T-helper 2 cell treated with Interferon-gamma antibody and Interleukin-4, amounts not matched to agents 100 ng/mL and 5 ng/mL, for 36 hours (primary cell): Measurements from ENCODE around the gene OPCML. TPM values are rescaled to one million over a fixed set of nuclear protein-coding genes. Genes with fewer than 3 reads are reported as not detected.

Experiments
- intact Hi-C: fragments of 100-400 bp; cut with micrococcal nuclease; formaldehyde crosslinking; loops from one replicate; pipeline ENCODE4 v1.15.1; 2023
- total RNA-seq: library from RNA; stranded (reverse); gene quantifications from 2 replicates; pipeline ENCODE4 v1.2.3, GENCODE V29; 2022

The OPCML gene
- total RNA-seq, 1 donor from 2014 or later: not detected

- intact Hi-C loops: no loop called here
Measured at GRCh38 chr11:133503776-133504175, 28.5 kb downstream of the OPCML start.

- intact Hi-C loops: no loop called here
Measured at GRCh38 chr11:133503236-133503635, 29.1 kb downstream of the OPCML start.

- intact Hi-C loops: no loop called here
Measured at GRCh38 chr11:133501643-133502539, 30.4 kb downstream of the OPCML start.

- intact Hi-C loops: no loop called here
Measured at GRCh38 chr11:133500936-133501335, 31.4 kb downstream of the OPCML start.

GRCh38 chr11:133500435-133500834 lies 31.9 kb downstream of the OPCML start:
- intact Hi-C loops: no loop called here

- intact Hi-C loops: no loop called here
Measured at GRCh38 chr11:133498969-133499368, 33.3 kb downstream of the OPCML start.

GRCh38 chr11:133497477-133498140 lies 34.7 kb downstream of the OPCML start:
- intact Hi-C loops: no loop called here

GRCh38 chr11:133492895-133493294 lies 39.4 kb downstream of the OPCML start:
- intact Hi-C loops: no loop called here

GRCh38 chr11:133491680-133492383 lies 40.5 kb downstream of the OPCML start:
- intact Hi-C loops: no loop called here

GRCh38 chr11:133480722-133481121 lies 51.6 kb downstream of the OPCML start:
- intact Hi-C loops: no loop called here

- intact Hi-C loops: no loop called here
Measured at GRCh38 chr11:133479209-133479608, 53.1 kb downstream of the OPCML start.

GRCh38 chr11:133477251-133477625 lies 55.1 kb downstream of the OPCML start:
- intact Hi-C loops: no loop called here

GRCh38 chr11:133476570-133477250 lies 55.6 kb downstream of the OPCML start:
- intact Hi-C loops: no loop called here

- intact Hi-C loops: no loop called here
Measured at GRCh38 chr11:133474461-133474860, 57.8 kb downstream of the OPCML start.

- intact Hi-C loops: no loop called here
Measured at GRCh38 chr11:133467686-133468085, 64.6 kb downstream of the OPCML start.

GRCh38 chr11:133443206-133443747 lies 89.0 kb downstream of the OPCML start:
- intact Hi-C loops: no loop called here

GRCh38 chr11:133441964-133442660 lies 90.2 kb downstream of the OPCML start:
- intact Hi-C loops: no loop called here

- intact Hi-C loops: no loop called here
Measured at GRCh38 chr11:133425992-133426391, 106.3 kb downstream of the OPCML start.

GRCh38 chr11:133425245-133425644 lies 107.1 kb downstream of the OPCML start:
- intact Hi-C loops: no loop called here

- intact Hi-C loops: no loop called here
Measured at GRCh38 chr11:133418218-133418617, 114.1 kb downstream of the OPCML start.

- intact Hi-C loops: no loop called here
Measured at GRCh38 chr11:133414506-133414905, 117.8 kb downstream of the OPCML start.
